IMR-90 (cell line): Measurements from ENCODE around the gene HNRNPC. TPM values are rescaled to one million over a fixed set of nuclear protein-coding genes. Genes with fewer than 3 reads are reported as not detected.

Experiments
- ATAC-seq: fragments of 200-7000 bp; cut with Tn5 transposase; 2 replicates; pipeline ENCODE4 v1.9.1; 2020; ENCODE audit warnings: low read depth, mild to moderate bottlenecking, moderate library complexity
- BruUV-seq: library from RNA; stranded (reverse); fragments of 400-500 nt; replicated peaks from 2 replicates; lab custom pipeline; 2021; lab: Mats Ljungman, UMichigan
- CTCF ChIA-PET: fragments of 300-600 bp; formaldehyde crosslinking; extraction: SDS; loops from one replicate; lab custom pipeline; 2021; ENCODE audit warnings: antibody characterized with exemption; lab: Yijun Ruan, JAX
- POLR2A ChIA-PET: fragments of 300-600 bp; sonication (Branson Sonifier 250); formaldehyde crosslinking; loops from one replicate; lab custom pipeline; 2022; ENCODE audit warnings: antibody characterized with exemption; ENCODE audit not compliant: unreplicated experiment; lab: Charles Lee
- DNase-seq: peaks from one replicate; pipeline ENCODE4 v3.0.0; 2013
- H2AFZ ChIP-seq: replicated peaks from 2 replicates; pipeline ENCODE3; 2013; ENCODE audit warnings: low read length, mild to moderate bottlenecking; ENCODE audit not compliant: poor library complexity
- H2AK5ac ChIP-seq: 2 replicates; pipeline ENCODE4 v1.6.1; 2013; ENCODE audit warnings: low read depth, low read length, inconsistent platforms
- H2AK9ac ChIP-seq: replicated peaks from 2 replicates; pipeline ENCODE3; 2013; ENCODE audit warnings: mild to moderate bottlenecking, low read depth, low read length, moderate library complexity; ENCODE audit not compliant: poor library complexity
- H2BK120ac ChIP-seq: 2 replicates; pipeline ENCODE4 v1.6.1; 2013; ENCODE audit warnings: low read depth, low read length, inconsistent platforms
- H2BK15ac ChIP-seq: 3 replicates; pipeline ENCODE4 v1.6.1; 2013; ENCODE audit warnings: low read depth, low read length, inconsistent platforms
- H2BK20ac ChIP-seq: 2 replicates; pipeline ENCODE4 v1.6.1; 2013; ENCODE audit warnings: low read depth, mild to moderate bottlenecking, inconsistent platforms, low read length, moderate library complexity
- H2BK5ac ChIP-seq: 2 replicates; pipeline ENCODE4 v1.6.1; 2013; ENCODE audit warnings: mild to moderate bottlenecking, low read depth, low read length, inconsistent platforms; ENCODE audit not compliant: poor library complexity, severe bottlenecking
- H3K14ac ChIP-seq: replicated peaks from 2 replicates; pipeline ENCODE4 v1.6.1; 2013; ENCODE audit warnings: low read depth, low read length, inconsistent platforms
- H3K18ac ChIP-seq: 2 replicates; pipeline ENCODE4 v1.6.1; 2013; ENCODE audit warnings: low read depth, low read length, control low read depth
- H3K23ac ChIP-seq: 2 replicates; pipeline ENCODE4 v1.6.1; 2013; ENCODE audit warnings: low read depth, low read length, inconsistent platforms
- H3K27ac ChIP-seq: 2 replicates; pipeline ENCODE4 v1.5.1; 2013; ENCODE audit warnings: mild to moderate bottlenecking, control low read depth, low read length; ENCODE audit not compliant: insufficient read depth
- H3K27me3 ChIP-seq: 2 replicates; pipeline ENCODE4 v1.6.1; 2013; ENCODE audit warnings: low read length; ENCODE audit not compliant: control insufficient read depth, insufficient read depth
- H3K36me3 ChIP-seq: 2 replicates; pipeline ENCODE4 v1.6.1; 2013; ENCODE audit warnings: low read length, mixed read lengths; ENCODE audit not compliant: control insufficient read depth, insufficient read depth
- H3K4ac ChIP-seq: 2 replicates; pipeline ENCODE4 v1.6.1; 2013; ENCODE audit warnings: low read depth, low read length, inconsistent platforms
- H3K4me1 ChIP-seq: 2 replicates; pipeline ENCODE4 v1.6.1; 2013; ENCODE audit warnings: low read length, mixed read lengths; ENCODE audit not compliant: control insufficient read depth, insufficient read depth
- H3K4me2 ChIP-seq: 2 replicates; pipeline ENCODE4 v1.6.1; 2013; ENCODE audit warnings: low read depth, mild to moderate bottlenecking, control low read depth, low read length, moderate library complexity
- H3K4me3 ChIP-seq: 2 replicates; pipeline ENCODE4 v1.5.1; 2013; ENCODE audit warnings: low read depth, mild to moderate bottlenecking, control low read depth, low read length, moderate library complexity; ENCODE audit not compliant: insufficient read depth
- H3K56ac ChIP-seq: 2 replicates; pipeline ENCODE4 v1.6.1; 2013; ENCODE audit warnings: low read length, inconsistent platforms; ENCODE audit not compliant: insufficient read depth; ENCODE audit errors: extremely low read depth
- H3K79me1 ChIP-seq, 2 experiments: 2 replicates each; pipeline ENCODE4 v1.6.1; 2013; ENCODE audit warnings: low read length in 2 of 2, inconsistent platforms in 1 of 2, low read depth in 1 of 2
- H3K9ac ChIP-seq: 2 replicates; pipeline ENCODE4 v1.6.1; 2013; ENCODE audit warnings: low read depth, low read length, control low read depth
- H3K9me1 ChIP-seq: 2 replicates; pipeline ENCODE4 v1.6.1; 2013; ENCODE audit warnings: low read length, inconsistent platforms; ENCODE audit not compliant: insufficient read depth
- H3K9me3 ChIP-seq: 2 replicates; pipeline ENCODE4 v1.6.1; 2013; ENCODE audit warnings: low read length; ENCODE audit not compliant: control insufficient read depth, insufficient read depth
- H4K20me1 ChIP-seq: 2 replicates; pipeline ENCODE4 v1.6.1; 2013; ENCODE audit warnings: low read length, inconsistent platforms; ENCODE audit not compliant: insufficient read depth
- H4K5ac ChIP-seq: 2 replicates; pipeline ENCODE4 v1.6.1; 2013; ENCODE audit warnings: mild to moderate bottlenecking, low read depth, low read length, control low read depth
- H4K8ac ChIP-seq, 2 experiments: 2 replicates each; pipeline ENCODE4 v1.6.1; 2013; ENCODE audit warnings: low read depth in 2 of 2, low read length in 2 of 2, control low read depth in 1 of 2, inconsistent platforms in 1 of 2
- H4K91ac ChIP-seq: 2 replicates; pipeline ENCODE4 v1.6.1; 2013; ENCODE audit warnings: low read depth, low read length, inconsistent platforms; ENCODE audit not compliant: insufficient read depth
- BHLHE40 ChIP-seq: fragments of 150-350 bp; IDR thresholded peaks from 2 replicates; pipeline ENCODE4 v1.6.1; 2016; ENCODE audit warnings: mild to moderate bottlenecking, low read depth, low read length
- CEBPB ChIP-seq: IDR thresholded peaks from 2 replicates; pipeline ENCODE4 v1.6.1; 2012; ENCODE audit warnings: low read depth, low read length, improper control_type of control experiment
- CHD1 ChIP-seq: IDR thresholded peaks from 2 replicates; pipeline ENCODE4 v1.6.1; 2012; ENCODE audit warnings: low read depth, low read length, improper control_type of control experiment
- FOS ChIP-seq: fragments of 150-350 bp; IDR thresholded peaks from 2 replicates; pipeline ENCODE4 v1.6.1; 2016; ENCODE audit warnings: low read depth, low read length
- MAFK ChIP-seq: IDR thresholded peaks from 2 replicates; pipeline ENCODE4 v1.6.1; 2012; ENCODE audit warnings: low read depth, low read length, improper control_type of control experiment
- MAZ ChIP-seq: IDR thresholded peaks from 2 replicates; pipeline ENCODE4 v1.6.1; 2012; ENCODE audit warnings: low read depth, mild to moderate bottlenecking, low read length, improper control_type of control experiment, moderate library complexity, borderline replicate concordance
- MXI1 ChIP-seq: IDR thresholded peaks from 2 replicates; pipeline ENCODE4 v1.6.1; 2012; ENCODE audit warnings: low read depth, mild to moderate bottlenecking, low read length, moderate library complexity, borderline replicate concordance
- NFE2L2 ChIP-seq: fragments of 150-350 bp; IDR thresholded peaks from 2 replicates; pipeline ENCODE4 v1.6.1; 2016; ENCODE audit warnings: low read depth, mild to moderate bottlenecking, low read length
- POLR2A ChIP-seq: IDR thresholded peaks from 2 replicates; pipeline ENCODE4 v1.6.1; 2012; ENCODE audit warnings: mild to moderate bottlenecking, low read depth, low read length
- RAD21 ChIP-seq: IDR thresholded peaks from 2 replicates; pipeline ENCODE4 v1.6.1; 2012; ENCODE audit warnings: low read length, improper control_type of control experiment
- RCOR1 ChIP-seq: IDR thresholded peaks from 2 replicates; pipeline ENCODE4 v1.6.1; 2012; ENCODE audit warnings: mild to moderate bottlenecking, low read length, improper control_type of control experiment; ENCODE audit not compliant: insufficient replicate concordance
- RFX5 ChIP-seq: IDR thresholded peaks from 2 replicates; pipeline ENCODE4 v1.8.0; 2012; ENCODE audit warnings: low read depth, mild to moderate bottlenecking, low read length, moderate library complexity
- SMC3 ChIP-seq: fragments of 150-350 bp; IDR thresholded peaks from 2 replicates; pipeline ENCODE4 v1.6.1; 2016; ENCODE audit warnings: low read depth, mild to moderate bottlenecking, antibody characterized with exemption, low read length, moderate library complexity
- WGBS, 2 experiments: methylation state at CpG; one replicate each; pipeline versions ENCODE4 v1.1.5 to v1.1.7; 2013; ENCODE audit warnings: missing lambda C conversion rate in 2 of 2; ENCODE audit not compliant: insufficient read length in 1 of 2; ENCODE audit errors: extremely low coverage in 2 of 2; 5-methylcytosine and 5-hydroxymethylcytosine counted together
- dilution Hi-C: fragments of 300-500 bp; cut with HindIII; formaldehyde crosslinking; loops from one replicate; pipeline ENCODE4 v1.14.3; 2018; ENCODE audit warnings: low sequenced_read_pairs; ENCODE audit not compliant: unreplicated experiment
- in situ Hi-C: fragments of 300-500 bp; cut with MboI; formaldehyde crosslinking; loops from 3 replicates; pipeline ENCODE4 v1.14.3; 2019; ENCODE audit warnings: low sequenced_read_pairs, inconsistent platforms, mixed read lengths
- intact Hi-C: fragments of 100-400 bp; cut with micrococcal nuclease; formaldehyde crosslinking; loops from 2 replicates; pipeline ENCODE4 v1.10.0; 2022
- polyA plus RNA-seq, 3 experiments: library from polyadenylated mRNA; depleted of rRNA; stranded (reverse); fragments of >200 nt; gene quantifications; 2 replicates each; pipeline ENCODE4 v1.2.3, GENCODE V29; 2012; ENCODE audit warnings: low replicate concordance in 1 of 3
- total RNA-seq: library from RNA; depleted of rRNA; stranded (reverse); fragments of >200 nt; gene quantifications from 2 replicates; pipeline ENCODE4 v1.2.3, GENCODE V29; 2012
- TF ChIP-seq, protein P1 (sequence below): fragments of 150-350 bp; IDR thresholded peaks from 2 replicates; pipeline ENCODE4 v1.6.1; 2016; ENCODE audit warnings: low read depth, mild to moderate bottlenecking, low read length, moderate library complexity, borderline replicate concordance
- TF ChIP-seq, protein P2 (sequence below): conservative IDR thresholded peaks from 2 replicates; pipeline ENCODE4 v1.5.1; 2012; ENCODE audit warnings: mild to moderate bottlenecking, low read depth, low read length, improper control_type of control experiment
- TF ChIP-seq, protein P3 (sequence below): fragments of 150-350 bp; IDR thresholded peaks from 2 replicates; pipeline ENCODE4 v1.6.1; 2017; ENCODE audit warnings: mild to moderate bottlenecking, antibody characterized with exemption, low read length, low read depth

The HNRNPC gene
- total and polyA plus RNA-seq, 2 of the 4 experiments (the other 2 are of a cell fraction), result 308 to 615 TPM

DNA sequence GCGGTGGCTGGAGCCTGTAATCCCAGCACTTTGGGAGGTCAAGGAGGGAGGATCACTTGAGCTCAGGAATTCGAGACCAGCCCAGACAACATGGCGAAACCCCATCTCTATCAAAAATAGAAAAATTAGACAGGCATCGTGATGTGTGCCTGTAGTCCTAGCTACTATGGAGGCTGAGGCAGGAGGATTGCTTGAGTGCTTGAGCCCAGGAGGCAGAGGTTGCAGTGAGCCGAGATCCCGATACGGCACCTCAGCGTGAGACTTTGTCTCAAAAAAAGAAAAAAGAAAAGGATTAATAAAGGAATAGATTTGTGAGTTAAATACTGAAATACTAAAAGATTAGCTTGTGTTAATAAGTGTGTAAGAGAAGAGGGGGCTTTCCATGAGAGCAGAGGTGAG, 40.0 kb upstream of the HNRNPC start:
- Histone ChIP-seq H3K4me3 (no peak overlapping the region), H3K9ac (no peak overlapping the region), H2BK5ac (no peak overlapping the region), H3K27me3 (peaks cover 28% of the 10 kb centered on the region), H3K27ac (no peak overlapping the region), H3K56ac (no peak overlapping the region), H3K9me1 (no peaks in the 10 kb centered on the region), H3K4ac (no peak overlapping the region), H3K4me2 (no peak overlapping the region), H3K9me3 (no peaks in the 10 kb centered on the region), H4K8ac (no peak overlapping the region), H4K5ac (no peak overlapping the region), H2BK120ac (no peak overlapping the region), H2BK15ac (no peak overlapping the region), H4K20me1 (no peaks in the 10 kb centered on the region), H3K18ac (no peak overlapping the region), H3K23ac (no peak overlapping the region), H3K79me1 (no peaks in the 10 kb centered on the region), H2AK9ac (no peak overlapping the region), H3K36me3 (no peaks in the 10 kb centered on the region), H2AFZ (no peak overlapping the region), H2BK20ac (no peak overlapping the region), H2AK5ac (no peak overlapping the region), H3K14ac (no peak overlapping the region), H4K91ac (no peak overlapping the region), H3K4me1 (no peaks in the 10 kb centered on the region)
- intact Hi-C loops, result no loop called here
- no peak for ATAC-seq
- ChIA-PET POLR2A (no interaction called here), CTCF (no interaction called here)
- BruUV-seq, result no TSS peak
- no peak for DNase-seq
- 100% methylated on average over 1 of the region's 8 CpGs; no CpG with 5 or more reads in 1 of the 2 experiments for WGBS, 2 experiments
- TF ChIP-seq RFX5 (no peak), MAZ (no peak), BHLHE40 (no peak), MAFK (no peak), NFE2L2 (no peak), SMC3 (no peak), CEBPB (no peak), RAD21 (no peak), CHD1 (no peak), POLR2A (no peak), RCOR1 (no peak), MXI1 (no peak), FOS (no peak)
- TF ChIP-seq, protein P1, sequence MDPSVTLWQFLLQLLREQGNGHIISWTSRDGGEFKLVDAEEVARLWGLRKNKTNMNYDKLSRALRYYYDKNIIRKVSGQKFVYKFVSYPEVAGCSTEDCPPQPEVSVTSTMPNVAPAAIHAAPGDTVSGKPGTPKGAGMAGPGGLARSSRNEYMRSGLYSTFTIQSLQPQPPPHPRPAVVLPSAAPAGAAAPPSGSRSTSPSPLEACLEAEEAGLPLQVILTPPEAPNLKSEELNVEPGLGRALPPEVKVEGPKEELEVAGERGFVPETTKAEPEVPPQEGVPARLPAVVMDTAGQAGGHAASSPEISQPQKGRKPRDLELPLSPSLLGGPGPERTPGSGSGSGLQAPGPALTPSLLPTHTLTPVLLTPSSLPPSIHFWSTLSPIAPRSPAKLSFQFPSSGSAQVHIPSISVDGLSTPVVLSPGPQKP, result no peak
- TF ChIP-seq, protein P2, sequence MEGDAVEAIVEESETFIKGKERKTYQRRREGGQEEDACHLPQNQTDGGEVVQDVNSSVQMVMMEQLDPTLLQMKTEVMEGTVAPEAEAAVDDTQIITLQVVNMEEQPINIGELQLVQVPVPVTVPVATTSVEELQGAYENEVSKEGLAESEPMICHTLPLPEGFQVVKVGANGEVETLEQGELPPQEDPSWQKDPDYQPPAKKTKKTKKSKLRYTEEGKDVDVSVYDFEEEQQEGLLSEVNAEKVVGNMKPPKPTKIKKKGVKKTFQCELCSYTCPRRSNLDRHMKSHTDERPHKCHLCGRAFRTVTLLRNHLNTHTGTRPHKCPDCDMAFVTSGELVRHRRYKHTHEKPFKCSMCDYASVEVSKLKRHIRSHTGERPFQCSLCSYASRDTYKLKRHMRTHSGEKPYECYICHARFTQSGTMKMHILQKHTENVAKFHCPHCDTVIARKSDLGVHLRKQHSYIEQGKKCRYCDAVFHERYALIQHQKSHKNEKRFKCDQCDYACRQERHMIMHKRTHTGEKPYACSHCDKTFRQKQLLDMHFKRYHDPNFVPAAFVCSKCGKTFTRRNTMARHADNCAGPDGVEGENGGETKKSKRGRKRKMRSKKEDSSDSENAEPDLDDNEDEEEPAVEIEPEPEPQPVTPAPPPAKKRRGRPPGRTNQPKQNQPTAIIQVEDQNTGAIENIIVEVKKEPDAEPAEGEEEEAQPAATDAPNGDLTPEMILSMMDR, result no peak
- TF ChIP-seq, protein P3, sequence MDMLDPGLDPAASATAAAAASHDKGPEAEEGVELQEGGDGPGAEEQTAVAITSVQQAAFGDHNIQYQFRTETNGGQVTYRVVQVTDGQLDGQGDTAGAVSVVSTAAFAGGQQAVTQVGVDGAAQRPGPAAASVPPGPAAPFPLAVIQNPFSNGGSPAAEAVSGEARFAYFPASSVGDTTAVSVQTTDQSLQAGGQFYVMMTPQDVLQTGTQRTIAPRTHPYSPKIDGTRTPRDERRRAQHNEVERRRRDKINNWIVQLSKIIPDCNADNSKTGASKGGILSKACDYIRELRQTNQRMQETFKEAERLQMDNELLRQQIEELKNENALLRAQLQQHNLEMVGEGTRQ, result no peak
- dilution Hi-C loops, result no loop called here
- in situ Hi-C loops, result no loop called here
